Measurements from ENCODE around the gene DCUN1D3.

GRCh38 chr16:20826039-20826566 is 74.1 kb downstream of the DCUN1D3 start:
- TF ChIP-seq CTCF (IDR thresholded peaks at IDR 0.05), result no peak
- no peak for TF ChIP-seq POLR2AphosphoS5 (IDR thresholded peaks at IDR 0.05)
- TF ChIP-seq POLR2A (IDR thresholded peaks at IDR 0.05), result no peak
- no peak for TF ChIP-seq EP300 (IDR thresholded peaks at IDR 0.05)
